Right lung (tissue), 5 donors: Measurements from ENCODE around the gene ZBTB38. TPM values are rescaled to one million over a fixed set of nuclear protein-coding genes. Genes with fewer than 3 reads are reported as not detected.

Experiments used
- DNase-seq, 2 donors: peaks; one replicate each; pipeline ENCODE4 v3.0.0-alpha.2; 2013
- polyA plus RNA-seq, 5 donors: library from polyadenylated mRNA; unstranded; fragments of 120-200 nt; gene quantifications; one replicate each; pipeline versions ENCODE4 v1.2.1 to v1.2.3, GENCODE V29; 2013; ENCODE audit warnings: inconsistent platforms in 1 of 5, low replicate concordance in 1 of 5; ENCODE audit not compliant: insufficient read length in 5 of 5, insufficient read depth in 1 of 5

Gene ZBTB38
- polyA plus RNA-seq, 5 donors, result 50.0 to 86.2 (median 83.7) TPM

DNA sequence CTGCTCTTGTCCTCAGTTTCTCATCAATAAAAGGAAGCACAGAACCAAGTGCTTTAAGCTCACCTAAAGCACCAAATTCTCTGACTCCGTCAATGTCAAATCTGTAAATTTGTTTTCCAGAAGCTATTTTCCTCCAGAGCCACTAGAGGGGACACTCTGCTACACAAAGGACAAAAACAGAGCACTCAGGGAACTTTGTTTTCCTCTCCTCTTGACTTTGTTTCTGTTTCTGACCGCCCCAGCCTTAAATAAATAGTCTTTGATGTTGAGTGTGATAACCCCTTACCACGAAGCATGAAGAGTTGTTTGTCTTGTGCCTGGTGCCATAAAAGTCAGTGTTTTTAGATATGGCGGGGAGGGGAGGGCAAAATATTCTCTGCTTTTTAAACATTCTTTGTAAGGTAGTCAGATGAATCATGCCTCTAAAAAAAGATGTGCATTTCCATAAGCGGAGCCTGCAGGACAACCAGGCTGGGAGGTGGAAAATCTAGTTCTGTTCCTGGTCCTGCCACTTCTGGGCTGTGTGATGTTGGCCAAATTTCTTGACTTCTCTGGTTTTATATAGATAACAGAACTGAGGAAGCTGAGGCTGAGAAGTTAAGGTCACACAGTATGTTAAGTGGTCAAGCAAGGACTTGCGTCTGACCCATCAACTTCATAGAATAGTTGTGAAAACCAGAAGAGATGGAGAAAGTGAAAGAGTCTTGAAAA, 7.3 kb upstream of the ZBTB38 start:
- DNase-seq, result peak; percentile 65 to 76

DNA sequence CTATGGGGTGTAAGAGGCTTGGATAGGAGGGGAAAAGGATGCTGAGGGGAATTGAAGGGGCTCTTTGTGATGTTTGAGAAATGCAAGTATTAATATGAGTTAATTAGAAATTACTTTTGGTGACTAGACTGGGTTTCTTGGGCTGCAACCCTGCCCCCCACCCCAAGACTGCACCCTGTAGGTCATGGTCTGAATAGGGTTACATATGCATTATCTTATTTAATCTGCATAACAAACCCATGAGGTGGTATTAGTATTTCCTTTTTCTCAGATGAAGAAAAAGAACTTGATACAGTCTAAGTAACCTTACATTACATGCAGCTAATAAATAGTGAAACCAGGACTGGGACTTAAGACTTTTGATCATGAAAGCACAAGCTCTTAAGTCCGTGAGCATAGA, 5.6 kb upstream of the ZBTB38 start:
- DNase-seq, result no peak

DNA sequence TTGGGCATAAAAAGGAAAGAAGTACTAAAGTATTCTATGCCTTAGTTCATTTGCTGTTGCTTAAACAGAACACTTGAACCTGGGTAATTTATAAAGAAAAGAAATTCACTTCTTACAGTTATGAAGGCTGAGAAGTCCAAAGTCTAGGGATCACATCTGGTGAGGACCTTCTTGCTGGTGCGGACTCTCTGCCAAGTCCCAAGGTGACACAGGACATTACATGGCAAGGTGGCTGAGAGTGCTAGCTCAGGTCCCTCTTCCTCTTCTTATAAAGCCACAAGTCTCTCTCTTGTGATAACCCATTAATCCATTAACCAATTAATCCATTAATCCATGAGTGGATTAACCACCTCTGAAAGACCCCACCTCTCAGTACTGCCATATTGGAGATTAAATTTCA, 3.1 kb upstream of the ZBTB38 start:
- no peak for DNase-seq

DNA sequence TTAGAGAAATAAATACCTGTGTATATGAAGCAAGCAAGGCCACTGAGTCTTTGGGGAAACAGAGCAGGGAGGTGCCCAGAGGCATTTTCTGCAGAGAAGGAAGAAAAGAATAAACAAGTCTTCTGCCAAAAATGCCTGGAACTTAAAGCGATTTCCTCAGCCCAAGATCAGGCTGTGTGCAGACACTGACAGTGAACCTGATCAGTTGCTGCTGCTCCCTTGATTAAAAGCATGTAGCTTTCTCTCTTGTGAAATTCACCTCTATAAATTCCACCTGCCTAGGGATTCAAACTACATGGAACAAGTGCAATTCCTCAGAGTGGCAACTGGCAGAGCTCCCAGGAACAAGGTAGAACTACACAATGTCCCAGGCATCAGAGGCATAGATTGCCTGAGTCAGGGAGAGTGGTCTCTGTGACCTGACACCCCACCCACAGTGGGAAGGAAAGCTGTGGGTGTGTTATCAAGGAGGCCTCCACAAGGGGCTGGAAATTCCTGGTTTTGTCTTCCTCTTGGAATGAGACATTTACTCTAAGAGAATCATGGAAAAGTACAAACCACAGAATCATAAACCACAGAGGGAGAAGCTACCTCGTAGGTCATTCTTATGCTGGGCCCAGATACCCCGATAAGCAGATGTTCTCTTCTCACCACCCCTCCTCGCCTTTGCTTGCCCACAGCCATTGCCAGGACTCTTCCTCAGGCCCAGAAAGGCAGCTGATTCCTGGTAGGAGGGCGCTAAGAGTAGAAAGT, 1.8 kb upstream of the ZBTB38 start:
- no peak for DNase-seq

DNA sequence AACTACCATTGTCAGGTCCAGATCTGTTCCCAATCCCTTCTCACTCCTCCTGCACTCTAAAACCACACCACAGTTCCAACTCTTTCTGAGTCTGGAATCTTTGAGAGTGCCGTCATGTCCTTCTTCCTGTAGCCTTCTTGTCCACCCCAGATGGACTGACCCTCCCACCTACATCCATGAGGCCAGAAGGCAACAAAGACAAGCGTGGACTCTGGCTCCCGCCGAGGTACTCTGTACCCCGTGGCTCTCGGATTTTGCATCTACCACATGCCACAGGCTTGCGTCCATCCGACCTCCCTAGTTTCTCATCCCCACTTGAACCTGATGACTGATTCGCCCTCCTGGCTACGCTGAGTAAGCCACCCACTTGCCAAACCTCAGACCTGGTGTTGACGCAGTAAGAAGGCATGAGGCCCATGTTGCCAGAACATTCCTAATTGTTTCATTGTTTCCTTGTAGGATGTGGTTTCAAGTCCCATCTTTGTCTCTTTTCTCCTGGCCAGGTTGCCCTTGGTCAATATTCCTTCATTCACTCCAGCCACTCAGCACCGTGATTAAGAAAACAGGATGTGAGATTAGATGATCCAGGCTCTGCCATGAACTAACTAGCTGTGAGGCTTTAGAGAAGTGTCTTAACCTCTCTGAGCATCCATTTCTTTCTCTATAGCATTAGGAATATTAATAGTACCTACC, 1.1 kb upstream of the ZBTB38 start:
- no peak for DNase-seq

DNA sequence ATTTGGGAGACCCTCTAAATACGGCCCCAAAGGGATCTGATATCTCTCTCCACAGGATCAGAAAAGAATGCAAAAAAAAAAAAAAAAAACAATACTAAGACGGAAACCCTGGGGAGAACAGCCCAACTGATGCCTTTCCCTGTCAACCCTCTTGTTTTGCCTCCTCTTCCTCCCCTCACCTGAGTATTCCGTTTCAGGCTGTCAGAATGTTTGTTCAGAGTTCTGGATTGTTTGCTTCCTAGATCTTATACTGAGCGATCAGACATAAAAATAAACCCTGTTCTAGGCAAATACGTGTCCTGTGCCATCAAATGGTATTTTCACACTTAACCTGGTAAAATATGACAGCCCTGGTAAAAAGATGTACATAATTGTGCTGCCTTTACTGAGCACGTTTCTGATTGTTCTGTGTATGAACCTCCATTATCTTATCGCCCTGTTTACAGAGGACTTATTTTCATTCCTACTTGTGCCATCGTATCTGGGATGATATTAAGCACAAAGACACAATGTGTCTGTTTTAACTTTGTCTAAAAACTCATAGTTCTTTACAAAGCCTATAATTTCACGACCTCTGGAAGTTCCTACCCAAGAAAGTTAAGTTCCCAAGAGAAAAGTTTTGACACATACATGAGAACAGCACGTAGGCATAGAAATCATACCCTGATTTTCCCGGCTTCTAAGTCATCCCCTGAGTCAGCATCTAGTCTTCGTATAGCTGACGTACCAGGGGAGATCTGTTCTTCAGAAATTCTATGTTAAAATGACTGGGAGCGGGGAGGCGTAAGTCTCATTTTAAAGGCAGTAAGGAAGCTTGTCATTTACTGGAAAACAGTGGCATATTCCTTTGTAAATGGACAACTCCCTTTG, 856 bp downstream of the ZBTB38 start:
- peak in 1 of 2 donors; percentile 19 for DNase-seq

DNA sequence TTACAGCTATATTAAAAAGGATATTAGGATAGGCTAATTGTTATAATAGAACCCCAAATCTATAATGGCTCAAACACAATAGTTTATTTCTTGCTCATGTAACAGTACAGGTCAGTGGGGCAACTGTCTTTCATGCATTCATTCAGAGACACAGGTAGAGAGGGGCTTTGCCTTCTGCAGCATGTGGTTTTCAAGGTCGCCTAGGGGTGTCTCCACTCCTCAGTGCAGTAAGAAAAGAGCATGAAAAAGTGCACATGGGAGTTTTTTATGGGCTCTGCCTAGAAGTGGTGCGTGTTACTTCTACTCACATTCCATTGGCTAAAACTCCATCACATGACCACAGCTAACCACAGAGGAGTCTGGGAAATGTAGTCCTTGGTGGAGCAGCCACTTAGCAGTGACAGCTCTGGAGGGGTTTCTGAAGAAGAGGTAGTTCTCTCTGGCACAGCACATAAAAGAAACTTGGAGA, 1.8 kb downstream of the ZBTB38 start:
- peak in 1 of 2 donors; percentile 80 for DNase-seq

DNA sequence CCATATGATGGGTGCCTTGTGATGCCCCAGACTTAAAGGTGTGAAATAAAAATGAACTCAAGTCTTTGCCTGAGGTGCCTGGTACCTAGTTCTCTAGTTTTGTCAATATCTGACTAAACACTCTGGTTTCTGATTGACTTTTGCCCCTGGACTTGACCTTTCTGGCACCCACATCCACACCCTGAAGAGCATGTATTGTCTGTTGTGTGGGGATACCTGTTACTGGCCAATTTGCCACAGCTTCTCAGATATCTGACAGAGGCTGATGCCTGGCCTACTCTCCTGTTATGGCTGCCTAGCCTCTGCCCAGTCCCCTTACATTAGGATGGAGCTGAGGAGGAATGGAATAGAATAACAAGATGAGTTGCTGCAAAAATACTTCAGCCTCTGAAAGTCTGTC, 3.6 kb downstream of the ZBTB38 start:
- DNase-seq, result no peak

DNA sequence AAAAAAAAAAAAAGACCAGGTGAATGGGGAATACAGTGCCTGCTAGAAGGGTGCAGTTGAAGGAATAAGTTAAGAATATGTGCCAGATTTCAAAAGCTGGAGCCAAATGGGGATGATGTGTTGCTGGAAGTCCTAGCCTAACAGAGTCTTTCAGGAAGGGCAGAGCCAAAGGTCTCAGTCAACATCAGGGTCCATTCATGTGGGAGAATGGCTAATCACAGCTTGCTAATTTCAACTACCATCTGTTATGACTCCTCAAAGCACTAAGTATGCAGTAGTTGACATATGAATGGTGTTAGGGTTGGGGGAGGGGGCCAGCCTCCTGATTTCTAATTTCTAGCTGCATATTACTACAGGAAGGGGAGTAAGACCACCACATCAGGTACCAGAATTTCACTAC, 4.4 kb downstream of the ZBTB38 start:
- no peak for DNase-seq

DNA sequence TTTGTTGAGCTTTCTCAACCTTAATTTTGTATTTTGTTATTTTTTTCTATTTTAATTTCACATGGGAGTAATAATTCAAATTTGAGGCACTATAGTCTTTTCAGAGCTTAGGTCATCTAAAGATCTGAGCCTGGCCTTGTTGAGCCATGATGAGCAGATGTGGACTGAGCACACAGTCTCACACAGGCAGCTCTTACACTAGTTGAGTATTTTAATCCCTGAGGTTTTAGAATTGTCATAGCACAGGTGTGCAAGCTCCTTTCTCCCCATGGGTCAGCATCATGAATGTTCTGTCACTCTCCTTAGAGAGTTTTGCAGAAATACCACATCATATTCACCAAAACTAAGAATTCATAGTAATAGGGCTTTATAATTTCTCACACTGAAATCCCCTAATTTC, 4.9 kb downstream of the ZBTB38 start:
- DNase-seq, result no peak

DNA sequence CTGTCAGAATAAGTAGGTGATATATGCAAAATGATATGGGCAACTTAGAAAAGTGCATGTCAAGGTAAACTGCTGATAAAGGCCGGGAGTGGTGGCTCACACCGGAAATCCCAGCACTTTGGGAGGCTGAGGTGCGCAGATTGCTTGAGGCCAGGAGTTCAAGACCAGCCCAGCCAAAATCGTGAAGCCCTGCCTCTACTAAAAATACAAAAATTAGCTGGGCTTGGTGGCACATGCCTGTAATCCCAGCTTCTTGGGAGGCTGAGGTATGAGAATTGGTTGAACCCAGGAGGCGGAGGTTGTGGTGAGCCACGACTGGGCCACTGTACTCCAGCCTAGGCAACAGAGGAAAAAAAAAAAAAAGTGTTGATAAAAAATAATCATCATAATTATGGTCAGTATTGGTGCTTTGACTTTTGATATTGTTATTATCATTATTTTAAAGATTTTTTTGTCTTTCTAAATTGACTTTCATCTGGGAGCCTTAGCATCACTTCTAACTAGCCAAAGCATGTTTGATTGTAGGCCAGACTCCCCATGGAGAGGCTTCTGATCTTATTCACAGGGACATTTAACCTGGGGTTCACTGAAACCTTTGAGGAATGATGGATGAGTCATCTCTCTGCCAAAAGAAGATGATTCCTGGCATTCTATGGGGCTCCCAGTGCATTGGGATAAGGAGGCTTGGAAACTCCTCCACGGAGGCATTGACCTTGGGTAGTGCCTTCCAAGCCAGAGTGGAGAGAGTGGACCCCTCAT, 5.6 kb downstream of the ZBTB38 start:
- DNase-seq, result no peak

DNA sequence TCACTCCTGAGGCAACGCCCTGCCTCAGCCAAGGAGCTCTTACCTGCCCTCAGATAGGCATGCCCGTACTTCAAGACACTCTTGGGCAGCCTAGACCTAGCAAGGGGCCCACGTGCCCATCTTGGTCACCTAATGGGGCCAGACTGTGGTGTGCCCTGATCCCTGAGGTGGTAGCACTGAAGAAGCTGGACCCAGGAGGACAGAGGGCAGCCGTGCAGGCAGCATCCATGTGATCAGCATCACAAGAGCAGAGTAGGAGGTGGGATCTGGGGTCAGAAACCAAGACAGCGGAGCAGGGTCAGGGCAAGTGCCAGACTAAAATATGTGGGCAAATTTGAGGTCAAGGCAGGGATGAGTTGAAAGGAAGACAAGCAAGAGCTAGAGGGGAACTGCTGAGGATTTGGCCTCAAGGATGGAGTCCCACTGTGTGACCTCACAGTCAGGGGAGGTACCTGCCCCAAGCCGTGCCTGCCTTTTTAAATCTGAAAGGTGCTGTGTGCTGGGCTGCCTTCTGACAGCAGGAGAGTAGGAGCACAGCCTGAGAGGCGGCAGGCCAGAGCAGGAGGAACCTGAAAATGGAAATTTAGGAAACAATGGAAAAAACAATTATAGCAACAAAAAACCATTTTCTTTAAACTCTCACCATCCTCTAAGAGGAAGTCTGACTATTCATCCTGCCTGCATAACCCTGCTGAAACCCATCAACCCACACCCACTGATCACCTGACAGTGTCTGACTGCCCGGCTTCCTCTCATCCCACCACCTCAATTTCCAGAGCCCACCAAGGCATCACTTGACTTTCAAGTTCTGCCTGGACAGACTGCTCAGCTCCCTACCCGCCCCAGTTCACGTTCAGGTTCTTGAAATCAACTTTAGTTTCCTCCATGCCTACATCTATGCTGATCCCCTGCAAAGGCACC, 7.3 kb downstream of the ZBTB38 start:
- DNase-seq, result no peak

DNA sequence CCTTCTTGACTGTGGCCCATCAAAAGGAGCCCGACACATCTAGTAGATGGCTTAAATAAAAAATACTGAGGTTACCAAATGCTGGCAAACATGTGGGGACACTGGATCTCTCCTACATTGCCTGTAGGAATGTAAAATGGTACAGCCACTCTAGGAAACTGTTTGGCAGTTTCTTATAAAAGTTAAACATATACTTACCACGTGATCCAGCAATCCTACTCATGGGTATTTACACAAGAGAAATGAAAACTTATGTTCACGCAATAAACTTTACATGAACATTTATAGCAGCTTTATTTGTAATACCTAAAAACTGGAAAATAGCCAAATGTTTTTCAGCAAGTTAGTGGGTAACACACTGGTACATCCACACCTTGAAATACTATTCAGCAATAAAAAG, 9.1 kb downstream of the ZBTB38 start:
- DNase-seq, result no peak

DNA sequence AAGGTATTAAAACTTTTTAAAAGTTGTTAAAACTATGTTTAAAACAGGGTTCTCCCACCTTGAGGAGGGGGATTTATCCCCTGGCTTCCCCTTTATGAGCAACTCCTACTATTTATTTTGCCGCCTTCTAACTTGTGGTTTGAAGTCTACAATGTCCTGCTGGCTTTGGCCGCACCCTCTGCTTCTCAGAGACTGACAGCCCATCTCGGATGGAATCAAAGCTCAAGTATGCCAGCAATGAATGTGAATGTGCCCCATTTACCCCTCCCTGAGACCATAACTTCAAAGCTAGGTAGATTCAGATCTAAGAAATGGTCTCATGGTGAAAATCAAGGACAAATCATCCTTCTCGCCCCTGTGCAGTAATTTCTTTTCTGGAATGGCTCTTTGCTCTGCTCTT, 10.3 kb downstream of the ZBTB38 start:
- no peak for DNase-seq

DNA sequence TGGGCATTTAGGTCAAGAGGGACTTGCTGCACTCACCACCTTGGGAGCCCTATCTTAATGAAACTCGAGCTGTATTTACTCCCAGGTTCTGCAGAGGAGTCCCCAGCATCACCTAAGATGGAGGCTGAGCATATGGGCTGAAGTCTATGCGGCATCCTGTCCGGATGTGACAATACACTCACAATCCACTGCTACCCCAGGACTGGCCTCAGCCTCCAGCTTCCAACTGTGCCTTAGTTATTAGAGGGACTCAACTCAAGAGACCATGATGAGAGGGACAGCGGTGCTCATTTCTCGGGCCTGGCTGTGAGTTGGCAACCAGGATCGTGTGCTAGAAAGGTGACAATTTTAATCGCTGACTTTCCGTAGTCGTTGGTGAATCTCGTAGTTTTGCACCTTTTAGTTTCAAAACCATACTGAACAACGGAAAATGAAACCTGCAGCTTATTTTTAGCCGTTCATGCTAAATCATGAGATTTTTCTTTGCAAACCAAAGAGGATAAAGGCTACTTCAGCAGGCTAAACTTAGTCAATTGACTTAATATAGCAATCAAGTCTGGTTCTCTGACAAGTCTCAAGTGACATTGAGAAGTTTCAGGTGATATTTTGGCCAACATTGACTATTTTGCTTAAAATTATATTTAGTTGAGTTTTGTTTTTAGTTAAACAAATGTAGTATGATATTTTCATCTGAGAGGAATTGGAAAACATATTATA, 11.1 kb downstream of the ZBTB38 start:
- DNase-seq, result no peak

DNA sequence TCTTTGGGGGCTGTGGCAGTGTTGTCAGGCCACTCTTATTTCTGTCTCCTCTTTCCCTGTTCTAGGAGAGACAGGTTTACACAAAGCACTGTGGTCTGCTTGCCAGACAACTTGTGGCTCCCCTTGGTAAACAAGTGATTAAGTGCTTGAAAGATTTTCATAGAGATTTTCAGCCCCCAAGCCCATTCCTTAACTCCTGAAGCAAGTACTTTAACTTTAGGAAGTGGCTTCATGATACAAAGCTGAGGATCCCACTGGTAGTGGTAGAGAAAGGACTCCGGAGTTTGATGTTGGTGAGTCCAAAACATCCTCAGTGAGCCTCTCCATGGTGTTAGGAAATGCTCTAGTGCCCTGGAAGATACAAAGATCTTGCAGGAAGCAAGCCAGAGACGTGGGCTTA, 12.0 kb downstream of the ZBTB38 start:
- no peak for DNase-seq

DNA sequence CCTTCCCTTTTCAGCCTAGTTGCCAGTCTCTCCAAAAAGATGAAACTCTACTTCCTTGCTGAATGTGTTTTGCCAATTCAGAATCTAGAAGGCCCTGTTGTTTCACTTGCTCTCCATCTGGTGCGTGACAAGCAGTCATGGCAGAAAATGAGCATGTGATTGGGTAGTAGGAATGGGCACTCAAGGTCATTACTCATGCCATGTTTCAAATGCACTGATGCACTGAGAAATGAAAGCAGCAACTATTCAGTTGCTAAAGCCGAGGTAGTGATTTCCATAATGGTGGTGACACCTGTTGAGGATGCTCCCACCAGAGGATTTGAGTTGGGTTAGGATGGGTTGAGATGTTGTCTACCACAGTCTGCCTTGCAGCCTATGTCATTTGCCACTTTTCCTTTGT, 12.7 kb downstream of the ZBTB38 start:
- DNase-seq, result no peak

DNA sequence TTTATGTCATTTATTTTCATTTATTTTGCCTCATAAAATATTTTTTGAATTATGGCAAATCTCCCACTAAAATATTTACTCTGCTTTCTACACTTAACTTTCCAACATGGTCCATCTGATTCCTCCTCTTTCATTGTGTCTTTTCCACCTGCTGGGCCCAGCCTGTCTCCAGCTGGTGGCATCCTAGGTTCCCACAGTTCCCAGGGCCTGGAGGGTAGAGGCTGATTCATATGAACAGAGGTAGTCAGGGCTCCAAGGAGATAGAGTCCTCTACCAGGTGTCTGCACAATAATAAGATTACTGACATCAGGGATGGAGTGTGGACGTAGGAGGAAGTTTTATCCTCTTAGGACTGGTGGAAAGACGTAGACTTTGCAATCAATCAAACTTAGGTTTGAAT, 14.3 kb downstream of the ZBTB38 start:
- DNase-seq, result no peak

DNA sequence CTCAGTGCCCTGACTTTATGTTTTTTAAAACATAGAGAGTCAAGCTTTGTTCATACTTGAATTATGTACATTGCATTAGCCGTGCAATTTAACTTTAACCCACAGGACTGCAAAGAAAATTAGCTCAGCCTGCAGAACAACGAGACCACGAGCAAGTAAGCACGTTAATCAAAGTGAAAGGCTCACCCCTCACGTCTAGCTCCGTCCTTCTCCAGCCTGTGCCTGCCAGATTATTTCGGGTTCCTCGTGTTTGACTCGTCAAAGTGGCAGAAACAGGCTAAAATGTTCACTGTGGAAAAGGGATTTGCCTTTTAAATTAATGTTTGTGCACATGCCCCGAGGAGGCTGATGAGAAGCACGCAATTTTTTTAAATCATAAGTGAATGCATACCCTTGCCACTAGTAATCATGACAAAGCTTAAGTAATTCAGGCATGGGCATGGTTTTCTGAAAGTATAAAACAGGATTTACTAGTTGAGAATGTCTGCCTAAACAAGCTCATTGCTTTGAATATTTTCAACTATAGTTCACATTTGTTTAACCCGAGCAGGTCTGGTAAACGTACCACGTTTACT, 15.3 kb downstream of the ZBTB38 start:
- no peak for DNase-seq
